Measurements from ENCODE around the gene ANKDD1A.

GRCh38 chr15:64903326-64903950 lies 8.3 kb upstream of the ANKDD1A start:
- TF ChIP-seq EZH2 (IDR thresholded peaks at IDR 0.05; ENCODE audit: low read depth, unreplicated experiment) = no peak
- TF ChIP-seq ETS1 (IDR thresholded peaks at IDR 0.05) = no peak
- TF ChIP-seq CTCF (conservative IDR thresholded peaks at IDR 0.05; ENCODE audit: low read depth in 2 of 2) = no peak
- TF ChIP-seq, protein P1, sequence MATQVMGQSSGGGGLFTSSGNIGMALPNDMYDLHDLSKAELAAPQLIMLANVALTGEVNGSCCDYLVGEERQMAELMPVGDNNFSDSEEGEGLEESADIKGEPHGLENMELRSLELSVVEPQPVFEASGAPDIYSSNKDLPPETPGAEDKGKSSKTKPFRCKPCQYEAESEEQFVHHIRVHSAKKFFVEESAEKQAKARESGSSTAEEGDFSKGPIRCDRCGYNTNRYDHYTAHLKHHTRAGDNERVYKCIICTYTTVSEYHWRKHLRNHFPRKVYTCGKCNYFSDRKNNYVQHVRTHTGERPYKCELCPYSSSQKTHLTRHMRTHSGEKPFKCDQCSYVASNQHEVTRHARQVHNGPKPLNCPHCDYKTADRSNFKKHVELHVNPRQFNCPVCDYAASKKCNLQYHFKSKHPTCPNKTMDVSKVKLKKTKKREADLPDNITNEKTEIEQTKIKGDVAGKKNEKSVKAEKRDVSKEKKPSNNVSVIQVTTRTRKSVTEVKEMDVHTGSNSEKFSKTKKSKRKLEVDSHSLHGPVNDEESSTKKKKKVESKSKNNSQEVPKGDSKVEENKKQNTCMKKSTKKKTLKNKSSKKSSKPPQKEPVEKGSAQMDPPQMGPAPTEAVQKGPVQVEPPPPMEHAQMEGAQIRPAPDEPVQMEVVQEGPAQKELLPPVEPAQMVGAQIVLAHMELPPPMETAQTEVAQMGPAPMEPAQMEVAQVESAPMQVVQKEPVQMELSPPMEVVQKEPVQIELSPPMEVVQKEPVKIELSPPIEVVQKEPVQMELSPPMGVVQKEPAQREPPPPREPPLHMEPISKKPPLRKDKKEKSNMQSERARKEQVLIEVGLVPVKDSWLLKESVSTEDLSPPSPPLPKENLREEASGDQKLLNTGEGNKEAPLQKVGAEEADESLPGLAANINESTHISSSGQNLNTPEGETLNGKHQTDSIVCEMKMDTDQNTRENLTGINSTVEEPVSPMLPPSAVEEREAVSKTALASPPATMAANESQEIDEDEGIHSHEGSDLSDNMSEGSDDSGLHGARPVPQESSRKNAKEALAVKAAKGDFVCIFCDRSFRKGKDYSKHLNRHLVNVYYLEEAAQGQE (IDR thresholded peaks at IDR 0.05; ENCODE audit: unreplicated experiment) = no peak
- no peak for TF ChIP-seq EZH2phosphoT487 (IDR thresholded peaks at IDR 0.05; ENCODE audit: unreplicated experiment)
- TF ChIP-seq POLR2AphosphoS5 (IDR thresholded peaks at IDR 0.05; ENCODE audit: low read depth) = no peak
- no peak for TF ChIP-seq CREB1 (CRISPR knock-in tag; IDR thresholded peaks at IDR 0.05; ENCODE audit: low read depth)
- no peak for TF ChIP-seq STAT1 (IDR thresholded peaks at IDR 0.05; ENCODE audit: unreplicated experiment)
- no peak for TF ChIP-seq JUNB (IDR thresholded peaks at IDR 0.05; ENCODE audit: unreplicated experiment)
- TF ChIP-seq, protein P2, sequence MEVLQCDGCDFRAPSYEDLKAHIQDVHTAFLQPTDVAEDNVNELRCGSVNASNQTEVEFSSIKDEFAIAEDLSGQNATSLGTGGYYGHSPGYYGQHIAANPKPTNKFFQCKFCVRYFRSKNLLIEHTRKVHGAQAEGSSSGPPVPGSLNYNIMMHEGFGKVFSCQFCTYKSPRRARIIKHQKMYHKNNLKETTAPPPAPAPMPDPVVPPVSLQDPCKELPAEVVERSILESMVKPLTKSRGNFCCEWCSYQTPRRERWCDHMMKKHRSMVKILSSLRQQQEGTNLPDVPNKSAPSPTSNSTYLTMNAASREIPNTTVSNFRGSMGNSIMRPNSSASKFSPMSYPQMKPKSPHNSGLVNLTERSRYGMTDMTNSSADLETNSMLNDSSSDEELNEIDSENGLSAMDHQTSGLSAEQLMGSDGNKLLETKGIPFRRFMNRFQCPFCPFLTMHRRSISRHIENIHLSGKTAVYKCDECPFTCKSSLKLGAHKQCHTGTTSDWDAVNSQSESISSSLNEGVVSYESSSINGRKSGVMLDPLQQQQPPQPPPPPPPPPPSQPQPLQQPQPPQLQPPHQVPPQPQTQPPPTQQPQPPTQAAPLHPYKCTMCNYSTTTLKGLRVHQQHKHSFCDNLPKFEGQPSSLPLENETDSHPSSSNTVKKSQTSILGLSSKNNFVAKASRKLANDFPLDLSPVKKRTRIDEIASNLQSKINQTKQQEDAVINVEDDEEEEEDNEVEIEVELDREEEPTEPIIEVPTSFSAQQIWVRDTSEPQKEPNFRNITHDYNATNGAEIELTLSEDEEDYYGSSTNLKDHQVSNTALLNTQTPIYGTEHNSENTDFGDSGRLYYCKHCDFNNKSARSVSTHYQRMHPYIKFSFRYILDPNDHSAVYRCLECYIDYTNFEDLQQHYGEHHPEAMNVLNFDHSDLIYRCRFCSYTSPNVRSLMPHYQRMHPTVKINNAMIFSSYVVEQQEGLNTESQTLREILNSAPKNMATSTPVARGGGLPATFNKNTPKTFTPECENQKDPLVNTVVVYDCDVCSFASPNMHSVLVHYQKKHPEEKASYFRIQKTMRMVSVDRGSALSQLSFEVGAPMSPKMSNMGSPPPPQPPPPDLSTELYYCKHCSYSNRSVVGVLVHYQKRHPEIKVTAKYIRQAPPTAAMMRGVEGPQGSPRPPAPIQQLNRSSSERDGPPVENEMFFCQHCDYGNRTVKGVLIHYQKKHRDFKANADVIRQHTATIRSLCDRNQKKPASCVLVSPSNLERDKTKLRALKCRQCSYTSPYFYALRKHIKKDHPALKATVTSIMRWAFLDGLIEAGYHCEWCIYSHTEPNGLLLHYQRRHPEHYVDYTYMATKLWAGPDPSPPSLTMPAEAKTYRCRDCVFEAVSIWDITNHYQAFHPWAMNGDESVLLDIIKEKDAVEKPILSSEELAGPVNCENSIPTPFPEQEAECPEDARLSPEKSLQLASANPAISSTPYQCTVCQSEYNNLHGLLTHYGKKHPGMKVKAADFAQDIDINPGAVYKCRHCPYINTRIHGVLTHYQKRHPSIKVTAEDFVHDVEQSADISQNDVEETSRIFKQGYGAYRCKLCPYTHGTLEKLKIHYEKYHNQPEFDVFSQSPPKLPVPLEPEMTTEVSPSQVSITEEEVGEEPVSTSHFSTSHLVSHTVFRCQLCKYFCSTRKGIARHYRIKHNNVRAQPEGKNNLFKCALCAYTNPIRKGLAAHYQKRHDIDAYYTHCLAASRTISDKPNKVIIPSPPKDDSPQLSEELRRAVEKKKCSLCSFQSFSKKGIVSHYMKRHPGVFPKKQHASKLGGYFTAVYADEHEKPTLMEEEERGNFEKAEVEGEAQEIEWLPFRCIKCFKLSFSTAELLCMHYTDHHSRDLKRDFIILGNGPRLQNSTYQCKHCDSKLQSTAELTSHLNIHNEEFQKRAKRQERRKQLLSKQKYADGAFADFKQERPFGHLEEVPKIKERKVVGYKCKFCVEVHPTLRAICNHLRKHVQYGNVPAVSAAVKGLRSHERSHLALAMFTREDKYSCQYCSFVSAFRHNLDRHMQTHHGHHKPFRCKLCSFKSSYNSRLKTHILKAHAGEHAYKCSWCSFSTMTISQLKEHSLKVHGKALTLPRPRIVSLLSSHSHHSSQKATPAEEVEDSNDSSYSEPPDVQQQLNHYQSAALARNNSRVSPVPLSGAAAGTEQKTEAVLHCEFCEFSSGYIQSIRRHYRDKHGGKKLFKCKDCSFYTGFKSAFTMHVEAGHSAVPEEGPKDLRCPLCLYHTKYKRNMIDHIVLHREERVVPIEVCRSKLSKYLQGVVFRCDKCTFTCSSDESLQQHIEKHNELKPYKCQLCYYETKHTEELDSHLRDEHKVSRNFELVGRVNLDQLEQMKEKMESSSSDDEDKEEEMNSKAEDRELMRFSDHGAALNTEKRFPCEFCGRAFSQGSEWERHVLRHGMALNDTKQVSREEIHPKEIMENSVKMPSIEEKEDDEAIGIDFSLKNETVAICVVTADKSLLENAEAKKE (CRISPR knock-in tag; IDR thresholded peaks at IDR 0.05) = no peak

Data from GM23338 (cell line).